KMS-11 (cell line): ENCODE results near the gene SLC35A5.

ENCODE experiments used
- H2AFZ ChIP-seq: fragments of 200-600 bp; sonication (generic); 2 replicates; pipeline ENCODE4 v1.6.1; 2016; ENCODE audit warnings: antibody characterized with exemption, mixed run types, low read depth
- H3K27ac ChIP-seq: fragments of 200-600 bp; sonication (generic); 2 replicates; pipeline ENCODE4 v1.6.1; 2016; ENCODE audit warnings: mild to moderate bottlenecking, mixed run types
- H3K27me3 ChIP-seq: fragments of 200-600 bp; sonication (generic); 2 replicates; pipeline ENCODE4 v1.6.1; 2017; ENCODE audit warnings: mild to moderate bottlenecking, low read depth, mixed run types, moderate library complexity; ENCODE audit not compliant: insufficient read depth
- H3K36me3 ChIP-seq: fragments of 200-600 bp; sonication (generic); 2 replicates; pipeline ENCODE4 v1.6.1; 2017; ENCODE audit warnings: mild to moderate bottlenecking, mixed run types; ENCODE audit not compliant: insufficient read depth
- H3K4me1 ChIP-seq: fragments of 200-600 bp; sonication (generic); 2 replicates; pipeline ENCODE4 v1.6.1; 2016; ENCODE audit warnings: mild to moderate bottlenecking, low read depth, mixed run types; ENCODE audit not compliant: poor library complexity, severe bottlenecking
- H3K4me2 ChIP-seq: fragments of 200-600 bp; sonication (generic); 2 replicates; pipeline ENCODE4 v1.7.0; 2016; ENCODE audit warnings: mild to moderate bottlenecking, mixed run types
- H3K4me3 ChIP-seq: fragments of 200-600 bp; sonication (generic); IDR thresholded peaks from 2 replicates; pipeline ENCODE4 v1.6.1; 2017; ENCODE audit warnings: low read depth, low read length, mixed read lengths; ENCODE audit not compliant: insufficient read depth
- H3K79me2 ChIP-seq: fragments of 200-600 bp; sonication (generic); 2 replicates; pipeline ENCODE4 v1.6.1; 2016; ENCODE audit warnings: low read depth, mixed run types; ENCODE audit not compliant: insufficient read depth
- H3K9ac ChIP-seq: fragments of 200-600 bp; sonication (generic); 2 replicates; pipeline ENCODE4 v1.6.1; 2016; ENCODE audit warnings: mild to moderate bottlenecking, mixed run types
- H4K20me1 ChIP-seq: fragments of 200-600 bp; sonication (generic); 2 replicates; pipeline ENCODE4 v1.6.1; 2016; ENCODE audit warnings: mild to moderate bottlenecking, mixed run types; ENCODE audit not compliant: insufficient read depth
- CTCF ChIP-seq: fragments of 200-600 bp; sonication (generic); conservative IDR thresholded peaks from 2 replicates; pipeline ENCODE4 v1.6.1; 2017; ENCODE audit warnings: low read depth, mild to moderate bottlenecking, antibody characterized with exemption, low read length, moderate library complexity, mixed read lengths

Gene SLC35A5

GRCh38 chr3:112546216-112546759 is 15.6 kb upstream of the SLC35A5 start:
- Histone ChIP-seq H4K20me1 (no peaks in the 10 kb centered on the region), H3K4me1 (peaks cover 16% of the 10 kb centered on the region), H3K79me2 (peaks cover 6% of the 10 kb centered on the region; the same call in 1 of the 2 replicates), H3K27me3 (no peaks in the 10 kb centered on the region), H3K4me3 (no peak overlapping the region), H3K4me2 (no peak overlapping the region), H3K9ac (no peak overlapping the region), H3K36me3 (peaks cover 26% of the 10 kb centered on the region; the same call in 1 of the 2 replicates), H3K27ac (no peak overlapping the region), H2AFZ (no peak overlapping the region)
- TF ChIP-seq CTCF = no peak

- Histone ChIP-seq H2AFZ (no peak overlapping the region), H3K4me2 (no peak overlapping the region), H4K20me1 (no peaks in the 10 kb centered on the region; the same call in 1 of the 2 replicates), H3K27ac (no peak overlapping the region), H3K4me3 (no peak overlapping the region), H3K27me3 (no peaks in the 10 kb centered on the region), H3K36me3 (peaks cover 23% of the 10 kb centered on the region; the same call in 1 of the 2 replicates), H3K9ac (no peak overlapping the region), H3K4me1 (peaks cover 3% of the 10 kb centered on the region), H3K79me2 (peaks cover 41% of the 10 kb centered on the region; the same call in 1 of the 2 replicates)
- no peak for TF ChIP-seq CTCF
Observed at GRCh38 chr3:112550859-112551258, 11.0 kb upstream of the SLC35A5 start.

GRCh38 chr3:112555535-112556170 is 6.2 kb upstream of the SLC35A5 start:
- Histone ChIP-seq H2AFZ (no peak overlapping the region), H3K27ac (no peak overlapping the region), H3K9ac (no peak overlapping the region), H3K79me2 (peaks cover 83% of the 10 kb centered on the region), H3K27me3 (no peaks in the 10 kb centered on the region), H3K4me1 (peaks cover 32% of the 10 kb centered on the region), H3K4me3 (no peak overlapping the region), H3K4me2 (no peak overlapping the region), H3K36me3 (peaks cover under 1% of the 10 kb centered on the region; the same call in 1 of the 2 replicates), H4K20me1 (no peaks in the 10 kb centered on the region; the same call in 1 of the 2 replicates)
- TF ChIP-seq CTCF = no peak

- Histone ChIP-seq H3K4me1 (peaks cover 30% of the 10 kb centered on the region), H3K27me3 (no peaks in the 10 kb centered on the region), H2AFZ (no peak overlapping the region), H3K79me2 (peaks cover 78% of the 10 kb centered on the region), H3K9ac (no peak overlapping the region), H3K27ac (no peak overlapping the region), H3K4me3 (no peak overlapping the region), H3K36me3 (no peaks in the 10 kb centered on the region; the same call in 1 of the 2 replicates), H4K20me1 (no peaks in the 10 kb centered on the region; the same call in 1 of the 2 replicates), H3K4me2 (no peak overlapping the region)
- no peak for TF ChIP-seq CTCF
Observed at GRCh38 chr3:112557976-112558375, 3.9 kb upstream of the SLC35A5 start.
